Adrenal gland (tissue), 12 donors: ENCODE data around the gene GJB6. TPM values are rescaled to one million over a fixed set of nuclear protein-coding genes. Genes with fewer than 3 reads are reported as not detected.

ENCODE experiments used
- DNase-seq, 7 donors: peaks; one replicate each; pipeline ENCODE4 v3.0.0-alpha.2; 2019 to 2020
- H3K27ac ChIP-seq, 5 donors: fragments of 200-600 bp; sonication (generic) in 4 of 5; 1 replicate in 3 of 5; 2 replicates in 2 of 5; pipeline versions ENCODE4 v1.5.1 to v1.8.0; 2016 to 2020; ENCODE audit warnings: mild to moderate bottlenecking in 1 of 5
- H3K27me3 ChIP-seq: fragments of 200-600 bp; 2 replicates; pipeline ENCODE4 v1.8.0; 2021
- H3K36me3 ChIP-seq, 2 donors: fragments of 200-600 bp; replicated peaks in 1 of 2; 1 replicate in 1 of 2; 2 replicates in 1 of 2; pipeline versions ENCODE4 v1.5.1 to v1.8.0; 2018 to 2022
- H3K4me1 ChIP-seq, 2 donors: fragments of 200-600 bp; replicated peaks in 1 of 2; 1 replicate in 1 of 2; 2 replicates in 1 of 2; pipeline versions ENCODE4 v1.5.1 to v1.8.0; 2018 to 2021
- H3K4me3 ChIP-seq, 4 donors: fragments of 200-600 bp; sonication (generic) in 3 of 4; one replicate each; pipeline ENCODE4 v1.5.1; 2016 to 2018
- H3K9me3 ChIP-seq, 3 donors: fragments of 200-600 bp; sonication (generic) in 1 of 3; replicated peaks in 1 of 3; 1 replicate in 2 of 3; 2 replicates in 1 of 3; pipeline versions ENCODE4 v1.5.1 to v1.8.0; 2016 to 2021
- POLR2A ChIP-seq, 2 donors: fragments of 450-650 bp; IDR thresholded peaks; one replicate each; pipeline ENCODE4 v1.6.1; 2017; ENCODE audit warnings: antibody characterized with exemption in 2 of 2, mild to moderate bottlenecking in 2 of 2, moderate library complexity in 1 of 2
- WGBS, 4 donors: extraction: QIAGEN DNeasy Blood & Tissue Kit in 2 of 4; methylation state at CpG; one replicate each; pipeline versions ENCODE4 v1.1.5 to v1.1.7; 2013 to 2017; 5-methylcytosine and 5-hydroxymethylcytosine counted together
- intact Hi-C, 2 donors: fragments of 100-400 bp; cut with DNase I; formaldehyde crosslinking; loops; one replicate each; pipeline versions ENCODE4 v1.14.1 to v1.15.0; 2022 to 2023
- polyA plus RNA-seq, 3 donors: library from polyadenylated mRNA; stranded (reverse); fragments of 200-250 nt in 2 of 3; fragments of 350-450 nt in 1 of 3; fragmentation: Illumina TruSeq in 1 of 3; extraction: RNeasy Lipid Tissue Mini Kit (QIAGEN cat#74804) in 1 of 3; gene quantifications; one replicate each; pipeline ENCODE4 v1.2.3, GENCODE V29; 2013 to 2014
- total RNA-seq, 9 donors: library from RNA; depleted of rRNA in 4 of 9; stranded (reverse); fragments of >200 nt in 4 of 9; fragments of 120-200 nt in 1 of 9; fragmentation: NEBNext Ultra II Directional in 1 of 9; extraction: Animal tissue kit (Norgen Biotek cat#: 25700) in 1 of 9; gene quantifications; one replicate each; pipeline versions ENCODE4 v1.1.0 to v1.2.4, GENCODE V29; 2013 to 2023
- TF ChIP-seq, protein P1 (sequence below), 6 experiments: fragments of 450-650 bp in 4 of 6; fragments of 200-600 bp in 2 of 6; sonication (generic) in 1 of 6; IDR thresholded peaks; 1 replicate in 5 of 6; 2 replicates in 1 of 6; pipeline versions ENCODE4 v1.5.1 to v1.8.0; 2016 to 2021; ENCODE audit warnings: antibody characterized with exemption in 6 of 6, mild to moderate bottlenecking in 2 of 6, moderate library complexity in 1 of 6
- donor health status: healthy with polysubstance abuse.
- donor health status: Bipolar disorder and iron deficiency.
- donor health status: DM: yes; HTN: yes; CAD: no.
- donor health status: DM: no; HTN: no; CAD: no.
- donor health status: DM: no; HTN: no; CAD: no.
- donor health status: DM: yes; HTN: yes; CAD: no.

The GJB6 gene
- total and polyA plus RNA-seq, 12 donors = 0.16 to 2.3 (median 0.17) TPM; not detected in 9

DNA sequence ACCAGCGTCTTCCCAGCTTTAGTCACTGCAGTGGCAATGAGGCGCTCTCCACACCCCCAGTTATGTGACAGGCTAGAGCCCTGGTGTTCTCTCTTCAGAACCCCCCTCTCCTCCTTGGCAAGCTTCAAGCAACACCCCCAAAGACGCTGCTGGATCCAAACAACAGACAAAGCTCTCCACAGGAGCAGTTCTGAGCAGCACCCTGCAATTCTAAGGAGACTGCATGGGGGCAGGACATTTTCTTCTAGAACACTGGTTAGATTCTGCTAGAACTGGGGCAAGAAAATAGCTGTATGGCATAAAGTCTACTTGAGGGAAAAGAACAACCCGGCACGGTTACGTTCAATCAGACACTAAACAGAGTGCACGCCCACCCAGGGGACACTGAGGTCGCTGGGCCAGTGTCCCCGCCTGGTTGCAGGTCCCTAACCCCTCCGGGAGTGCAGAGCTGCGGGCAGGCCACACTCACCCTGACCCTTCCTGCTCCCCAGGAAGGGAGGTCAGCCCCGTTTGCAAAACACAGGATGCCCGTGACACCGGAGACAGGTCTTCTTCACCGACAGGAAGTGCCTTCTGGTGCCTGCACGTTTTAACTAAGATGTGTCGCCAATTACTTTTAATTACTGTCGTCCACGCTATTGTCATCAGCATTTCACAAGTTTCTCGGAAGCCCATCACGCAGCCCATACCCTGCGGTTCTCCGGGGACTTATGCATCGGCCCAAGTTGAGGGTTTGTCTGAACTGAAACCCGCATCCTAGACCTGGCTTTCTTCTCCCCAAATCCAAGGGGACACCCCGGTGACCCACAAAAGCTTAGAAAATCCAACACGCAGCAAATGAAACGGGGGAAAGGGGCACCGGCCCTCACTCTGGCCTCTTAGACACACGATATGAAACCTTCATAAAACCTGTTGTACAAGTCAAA, 943 bp downstream of the GJB6 start:
- no peak for TF ChIP-seq POLR2A (IDR thresholded peaks at IDR 0.05)
- TF ChIP-seq, protein P1, sequence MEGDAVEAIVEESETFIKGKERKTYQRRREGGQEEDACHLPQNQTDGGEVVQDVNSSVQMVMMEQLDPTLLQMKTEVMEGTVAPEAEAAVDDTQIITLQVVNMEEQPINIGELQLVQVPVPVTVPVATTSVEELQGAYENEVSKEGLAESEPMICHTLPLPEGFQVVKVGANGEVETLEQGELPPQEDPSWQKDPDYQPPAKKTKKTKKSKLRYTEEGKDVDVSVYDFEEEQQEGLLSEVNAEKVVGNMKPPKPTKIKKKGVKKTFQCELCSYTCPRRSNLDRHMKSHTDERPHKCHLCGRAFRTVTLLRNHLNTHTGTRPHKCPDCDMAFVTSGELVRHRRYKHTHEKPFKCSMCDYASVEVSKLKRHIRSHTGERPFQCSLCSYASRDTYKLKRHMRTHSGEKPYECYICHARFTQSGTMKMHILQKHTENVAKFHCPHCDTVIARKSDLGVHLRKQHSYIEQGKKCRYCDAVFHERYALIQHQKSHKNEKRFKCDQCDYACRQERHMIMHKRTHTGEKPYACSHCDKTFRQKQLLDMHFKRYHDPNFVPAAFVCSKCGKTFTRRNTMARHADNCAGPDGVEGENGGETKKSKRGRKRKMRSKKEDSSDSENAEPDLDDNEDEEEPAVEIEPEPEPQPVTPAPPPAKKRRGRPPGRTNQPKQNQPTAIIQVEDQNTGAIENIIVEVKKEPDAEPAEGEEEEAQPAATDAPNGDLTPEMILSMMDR (IDR thresholded peaks at IDR 0.05) = no peak
- H3K36me3 ChIP-seq = no peaks in the 10 kb centered on the region
- intact Hi-C loops = no loop called here
- peaks cover 21% of the 10 kb centered on the region for H3K27me3 ChIP-seq
- peak overlapping the region in 1 of 4 donors; percentile 47 for H3K4me3 ChIP-seq
- no peak for DNase-seq
- 29 to 42% (median 35%) methylated on average over 27 to 30 of the region's 30 CpGs for WGBS, 4 donors
- H3K9me3 ChIP-seq = no peaks in the 10 kb centered on the region
- peaks cover 0 to 7% of the 10 kb centered on the region in 2 donors for H3K4me1 ChIP-seq
- H3K27ac ChIP-seq = no peak overlapping the region

DNA sequence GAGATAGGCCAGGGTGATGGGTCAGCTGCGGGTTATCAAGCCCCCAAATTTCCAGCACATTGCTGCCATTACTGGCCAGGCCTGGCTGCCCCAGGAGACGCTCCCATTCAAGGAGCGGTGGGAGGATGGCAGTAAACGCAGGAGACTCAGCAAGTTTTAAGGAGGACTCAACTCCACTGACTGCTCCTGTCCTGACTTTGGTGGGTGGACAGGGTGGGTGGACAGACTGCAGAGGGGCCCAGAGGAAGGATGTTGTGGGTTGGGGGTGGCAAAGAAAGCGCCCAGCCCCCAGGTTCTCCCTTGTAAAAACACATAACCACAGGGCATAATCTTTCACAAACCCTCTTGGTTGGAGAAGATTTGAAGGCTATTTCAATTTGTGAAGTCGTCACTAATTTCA, 4.4 kb downstream of the GJB6 start:
- peaks cover 20% of the 10 kb centered on the region for H3K27me3 ChIP-seq
- 59 to 94% (median 67%) methylated on average over 2 to 6 of the region's 6 CpGs for WGBS, 4 donors
- no peak overlapping the region for H3K27ac ChIP-seq
- H3K9me3 ChIP-seq = no peaks in the 10 kb centered on the region
- intact Hi-C loops = no loop called here
- H3K36me3 ChIP-seq = no peaks in the 10 kb centered on the region
- DNase-seq = no peak
- peaks cover 0 to 7% of the 10 kb centered on the region in 2 donors for H3K4me1 ChIP-seq
- no peak for TF ChIP-seq POLR2A (IDR thresholded peaks at IDR 0.05)
- TF ChIP-seq, protein P1 (IDR thresholded peaks at IDR 0.05) = no peak
- no peak overlapping the region for H3K4me3 ChIP-seq

DNA sequence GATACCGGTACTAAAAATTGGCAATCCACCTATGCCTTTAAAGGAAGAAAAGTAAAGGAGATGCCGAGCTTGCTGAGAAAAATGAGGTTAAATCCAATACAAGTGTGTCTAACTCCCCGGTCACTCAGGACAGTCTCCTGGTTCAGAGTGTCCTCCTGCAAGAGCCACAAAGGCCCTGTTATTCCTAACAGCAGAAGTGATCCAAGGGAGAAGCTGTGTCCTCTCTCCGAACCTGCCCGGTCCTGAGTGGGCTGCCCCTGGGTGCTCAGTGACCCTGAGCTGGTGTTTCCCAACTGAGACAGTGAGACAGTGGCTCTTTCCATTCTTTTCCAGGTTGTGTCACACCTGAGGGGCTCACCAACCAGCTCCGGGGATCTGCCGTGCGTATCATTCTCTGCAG, 4.8 kb downstream of the GJB6 start:
- no peak for DNase-seq

DNA sequence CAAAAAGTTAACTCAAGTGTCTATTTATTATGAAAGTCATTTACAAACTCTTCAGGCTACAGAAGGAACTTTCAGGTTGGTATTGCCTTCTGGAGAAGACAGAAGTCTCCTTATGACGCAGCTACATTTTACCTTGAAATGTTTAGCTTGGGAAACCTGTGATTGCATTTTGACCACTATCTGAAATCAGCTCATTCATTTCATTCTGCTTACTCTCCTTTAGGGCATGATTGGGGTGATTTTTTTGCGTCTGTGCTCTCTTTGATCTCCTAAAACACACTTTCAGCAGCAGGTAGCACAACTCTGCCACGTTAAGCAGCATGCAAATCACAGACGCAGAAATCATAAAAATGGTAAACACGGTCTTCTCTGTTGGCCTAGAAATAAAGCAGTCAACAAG, 9.6 kb downstream of the GJB6 start:
- 65 to 76% (median 72%) methylated on average over 5 of the region's 5 CpGs for WGBS, 4 donors
- Histone ChIP-seq H3K27me3 (no peaks in the 10 kb centered on the region), H3K4me1 (no peaks in the 10 kb centered on the region), H3K9me3 (no peaks in the 10 kb centered on the region), H3K4me3 (no peak overlapping the region), H3K36me3 (no peaks in the 10 kb centered on the region), H3K27ac (no peak overlapping the region)
- intact Hi-C loops = no loop called here
- no peak for TF ChIP-seq POLR2A (IDR thresholded peaks at IDR 0.05)
- TF ChIP-seq, protein P1 (IDR thresholded peaks at IDR 0.05) = no peak
- no peak for DNase-seq

More for the DNA sequence above, 4.8 kb downstream of the GJB6 start:
- TF ChIP-seq, protein P1 (IDR thresholded peaks at IDR 0.05) = no peak
- H3K27me3 ChIP-seq = peaks cover 15% of the 10 kb centered on the region
- no peak overlapping the region for H3K27ac ChIP-seq
- H3K36me3 ChIP-seq = no peaks in the 10 kb centered on the region
- no peak overlapping the region for H3K4me3 ChIP-seq
- 80 to 91% (median 85%) methylated on average over 6 to 8 of the region's 8 CpGs for WGBS, 4 donors
- peaks cover 0 to 7% of the 10 kb centered on the region in 2 donors for H3K4me1 ChIP-seq
- intact Hi-C loops = no loop called here
- no peaks in the 10 kb centered on the region for H3K9me3 ChIP-seq
